ENCODE measurements around the gene PCF11. TPM values are rescaled to one million over a fixed set of nuclear protein-coding genes. Genes with fewer than 3 reads are reported as not detected.
"Not testable (repeated sequence)": the region's sequence is repeated elsewhere in the genome, so short reads cannot be mapped to it uniquely, and the experiment has no call there.

PCF11 gene
- total RNA-seq, 1 donor = 46.2 TPM

GRCh38 chr11:83200035-83200434, 43.1 kb downstream of the PCF11 start:
- no peak for DNase-seq (ENCODE audit: low read depth)
- H3K4me3 ChIP-seq (ENCODE audit: low read depth, low read length) = no peak overlapping the region
- no peak for TF ChIP-seq CTCF (IDR thresholded peaks at IDR 0.05; ENCODE audit: insufficient read depth, low read depth, low read length)

- no peak overlapping the region for H3K4me3 ChIP-seq (ENCODE audit: low read depth, low read length)
- peak; percentile 14 for DNase-seq (ENCODE audit: low read depth)
- no peak for TF ChIP-seq CTCF (IDR thresholded peaks at IDR 0.05; ENCODE audit: insufficient read depth, low read depth, low read length)
Measured at GRCh38 chr11:83205608-83206185, 48.8 kb downstream of the PCF11 start.

- peak; percentile 95 for DNase-seq (ENCODE audit: low read depth)
- TF ChIP-seq CTCF (IDR thresholded peaks at IDR 0.05; ENCODE audit: insufficient read depth, low read depth, low read length) = no peak
- no peak overlapping the region for H3K4me3 ChIP-seq (ENCODE audit: low read depth, low read length)
Measured at GRCh38 chr11:83206221-83206620, 49.3 kb downstream of the PCF11 start.

GRCh38 chr11:83206771-83207382, 49.9 kb downstream of the PCF11 start:
- peak; percentile 67 for DNase-seq (ENCODE audit: low read depth)
- H3K4me3 ChIP-seq (ENCODE audit: low read depth, low read length) = not testable (repeated sequence)

- peak; percentile 37 for TF ChIP-seq CTCF (IDR thresholded peaks at IDR 0.05; ENCODE audit: insufficient read depth, low read depth, low read length)
- H3K4me3 ChIP-seq (ENCODE audit: low read depth, low read length) = no peak overlapping the region
- DNase-seq (ENCODE audit: low read depth) = no peak
Measured at GRCh38 chr11:83219095-83219494, 62.2 kb downstream of the PCF11 start.

- H3K4me3 ChIP-seq (ENCODE audit: low read depth, low read length) = no peak overlapping the region
- no peak for TF ChIP-seq CTCF (IDR thresholded peaks at IDR 0.05; ENCODE audit: insufficient read depth, low read depth, low read length)
- DNase-seq (ENCODE audit: low read depth) = no peak
Measured at GRCh38 chr11:83220260-83220659, 63.3 kb downstream of the PCF11 start.

GRCh38 chr11:83221694-83222093, 64.8 kb downstream of the PCF11 start:
- DNase-seq (ENCODE audit: low read depth) = no peak
- H3K4me3 ChIP-seq (ENCODE audit: low read depth, low read length) = no peak overlapping the region
- TF ChIP-seq CTCF (IDR thresholded peaks at IDR 0.05; ENCODE audit: insufficient read depth, low read depth, low read length) = no peak
